HepG2 (cell line): Measurements from ENCODE around the gene ACBD6. TPM values are rescaled to one million over a fixed set of nuclear protein-coding genes. Genes with fewer than 3 reads are reported as not detected.

Experiments
- ATF7-NPFF ChIP-seq: sonication (generic); formaldehyde crosslinking; IDR thresholded peaks from 2 replicates; pipeline ENCODE4 v1.8.1; 2023; ENCODE audit warnings: mild to moderate bottlenecking, low read depth, missing genetic modification reagents, moderate library complexity
- CEBPB ChIP-seq: IDR thresholded peaks from 2 replicates; pipeline ENCODE4 v1.6.1; 2011; ENCODE audit warnings: low read depth, low read length, improper control_type of control experiment, borderline replicate concordance
- ETS1 ChIP-seq: sonication (generic); formaldehyde crosslinking; IDR thresholded peaks from 2 replicates; pipeline ENCODE4 v1.4.0; 2020; ENCODE audit warnings: missing genetic modification reagents
- HMGA1 ChIP-seq: sonication (generic); formaldehyde crosslinking; conservative IDR thresholded peaks from 2 replicates; pipeline ENCODE4 v1.4.0; 2020; ENCODE audit warnings: missing genetic modification reagents
- HOXA5 ChIP-seq: sonication (generic); formaldehyde crosslinking; IDR thresholded peaks from 2 replicates; pipeline ENCODE4 v1.4.0; 2020; ENCODE audit warnings: missing genetic modification reagents
- KAT8 ChIP-seq: IDR thresholded peaks from 2 replicates; pipeline ENCODE4 v1.6.1; 2016; ENCODE audit warnings: missing genetic modification reagents, missing compliant biosample characterization
- MED13 ChIP-seq: sonication (generic); formaldehyde crosslinking; IDR thresholded peaks from 2 replicates; pipeline ENCODE4 v1.5.0; 2020; ENCODE audit warnings: missing genetic modification reagents
- MIER2 ChIP-seq: IDR thresholded peaks from 2 replicates; pipeline ENCODE4 v1.6.1; 2016; ENCODE audit warnings: missing biosample characterization, missing genetic modification reagents
- NFAT5 ChIP-seq: sonication (generic); formaldehyde crosslinking; IDR thresholded peaks from 2 replicates; pipeline ENCODE4 v1.4.0; 2020; ENCODE audit warnings: missing genetic modification reagents
- NFATC3 ChIP-seq: sonication (generic); formaldehyde crosslinking; IDR thresholded peaks from 2 replicates; pipeline ENCODE4 v1.5.1; 2020; ENCODE audit warnings: mild to moderate bottlenecking, missing genetic modification reagents
- POLR2G ChIP-seq: fragments of 200-400 bp; formaldehyde crosslinking; IDR thresholded peaks from 2 replicates; pipeline ENCODE4 v1.6.1; 2018; ENCODE audit warnings: mild to moderate bottlenecking, low read depth, low read length, moderate library complexity
- SAFB2 ChIP-seq: sonication (generic); formaldehyde crosslinking; IDR thresholded peaks from 2 replicates; pipeline ENCODE4 v1.5.1; 2020; ENCODE audit warnings: missing genetic modification reagents, low read depth, mild to moderate bottlenecking, borderline replicate concordance
- TAF1 ChIP-seq: sonication (generic); formaldehyde crosslinking; IDR thresholded peaks from 2 replicates; pipeline ENCODE4 v1.4.0; 2020; ENCODE audit warnings: missing genetic modification reagents
- THAP8 ChIP-seq: sonication (generic); formaldehyde crosslinking; IDR thresholded peaks from 2 replicates; pipeline ENCODE4 v1.5.1; 2020; ENCODE audit warnings: missing genetic modification reagents, mild to moderate bottlenecking, borderline replicate concordance
- ZBTB1 ChIP-seq: sonication (generic); formaldehyde crosslinking; IDR thresholded peaks from 2 replicates; pipeline ENCODE4 v1.4.0; 2020; ENCODE audit warnings: missing genetic modification reagents, borderline replicate concordance
- ZBTB39 ChIP-seq: sonication (generic); formaldehyde crosslinking; IDR thresholded peaks from 2 replicates; pipeline ENCODE4 v1.5.0; 2020; ENCODE audit warnings: missing genetic modification reagents
- ZKSCAN1 ChIP-seq: fragments of 150-350 bp; IDR thresholded peaks from 2 replicates; pipeline ENCODE4 v1.6.1; 2014; ENCODE audit warnings: low read length
- ZKSCAN5 ChIP-seq: sonication (generic); formaldehyde crosslinking; IDR thresholded peaks from 2 replicates; pipeline ENCODE4 v1.5.1; 2020; ENCODE audit warnings: mild to moderate bottlenecking, missing genetic modification reagents
- ZNF704 ChIP-seq: sonication (generic); formaldehyde crosslinking; IDR thresholded peaks from 2 replicates; pipeline ENCODE4 v1.8.1; 2023; ENCODE audit warnings: mild to moderate bottlenecking, inconsistent platforms, moderate library complexity, missing genetic modification reagents, borderline replicate concordance
- ZNF747 ChIP-seq: sonication (generic); formaldehyde crosslinking; IDR thresholded peaks from 2 replicates; pipeline ENCODE4 v1.8.1; 2023; ENCODE audit warnings: missing genetic modification reagents, mild to moderate bottlenecking, borderline replicate concordance
- ZNF782 ChIP-seq: sonication (generic); formaldehyde crosslinking; IDR thresholded peaks from 2 replicates; pipeline ENCODE4 v1.4.0; 2020; ENCODE audit warnings: missing genetic modification reagents, mild to moderate bottlenecking, borderline replicate concordance
- polyA plus RNA-seq, 8 experiments: library from polyadenylated mRNA; depleted of rRNA in 3 of 8; stranded (reverse) in 7 of 8; unstranded in 1 of 8; fragments of >200 nt; fragmentation: Illumina TruSeq in 4 of 8; extraction: Trizol in 4 of 8; gene quantifications; 2 replicates each; pipeline versions ENCODE4 v1.2.1 to v1.2.3, GENCODE V29; 2011 to 2016; ENCODE audit warnings: low read depth in 4 of 8, missing spikeins in 1 of 8, mixed read lengths in 1 of 8; ENCODE audit not compliant: insufficient read depth in 1 of 8
- total RNA-seq, 5 experiments: library from RNA; depleted of rRNA; stranded (reverse); fragments of >200 nt; fragmentation: Illumina TruSeq; extraction: Trizol; gene quantifications; 2 replicates each; pipeline ENCODE4 v1.2.3, GENCODE V29; 2016; ENCODE audit warnings: low read depth in 1 of 5

ACBD6 gene
- total and polyA plus RNA-seq, 2 of the 13 experiments (the other 11 are each of a cell fraction or from before 2014, with no cell fraction given) = 33.5 to 47.2 TPM

GRCh38 chr1:180501865-180502360, 464 bp downstream of the ACBD6 start (continued):
- TF ChIP-seq NFAT5 (CRISPR knock-in tag) (no peak), MED13 (CRISPR knock-in tag) (no peak; the same call in 1 of the 2 replicates), ATF7-NPFF (no peak), MIER2 (no peak), ZBTB1 (no peak), ZKSCAN5 (CRISPR knock-in tag) (no peak), ZNF704 (CRISPR knock-in tag) (no peak), ZKSCAN1 (no peak), ZNF782 (CRISPR knock-in tag) (no peak), CEBPB (no peak), KAT8 (no peak; the same call in 1 of the 2 replicates), THAP8 (CRISPR knock-in tag) (no peak), NFATC3 (CRISPR knock-in tag) (no peak), SAFB2 (CRISPR knock-in tag) (no peak), ZBTB39 (no peak), TAF1 (CRISPR knock-in tag) (no peak), HMGA1 (CRISPR knock-in tag) (no peak), ZNF747 (CRISPR knock-in tag) (0 out of 2 replicates have a peak, but pooled peaks have one; percentile 2), POLR2G (no peak), ETS1 (CRISPR knock-in tag) (peak; percentile 14; the same call in 1 of the 2 replicates), HOXA5 (peak; percentile 2; the same call in 1 of the 2 replicates)
